NB4 (cell line): ENCODE data around the gene SCO2.

Experiments
- CTCF ChIP-seq: IDR thresholded peaks from one replicate; pipeline ENCODE4 v1.5.1; 2012; ENCODE audit warnings: low read depth, low read length
- POLR2A ChIP-seq: IDR thresholded peaks from 2 replicates; pipeline ENCODE4 v1.6.1; 2011; ENCODE audit warnings: mild to moderate bottlenecking; ENCODE audit not compliant: insufficient read length; ENCODE audit errors: extremely low read depth

GRCh38 chr22:50488886-50489285, 36.5 kb downstream of the SCO2 start:
- TF ChIP-seq CTCF (no peak), POLR2A (no peak)
